Trophoblast cell (in vitro differentiated cells and primary cell): Measurements from ENCODE around the gene VAMP7.
"Not testable (repeated sequence)": the region's sequence is repeated elsewhere in the genome, so short reads cannot be mapped to it uniquely, and the experiment has no call there.

Source experiments
- DNase-seq, 2 donors: peaks; one replicate each; pipeline ENCODE4 v3.0.0-alpha.2; 2016
- H2AFZ ChIP-seq: 2 replicates; pipeline ENCODE4 v1.6.1; 2013; ENCODE audit warnings: low read length, moderate library complexity, mild to moderate bottlenecking; ENCODE audit not compliant: insufficient read depth, poor library complexity
- H2AK5ac ChIP-seq: 2 replicates; pipeline ENCODE4 v1.6.1; 2013; ENCODE audit warnings: mild to moderate bottlenecking, low read length
- H2BK120ac ChIP-seq: 2 replicates; pipeline ENCODE4 v1.6.1; 2013; ENCODE audit warnings: low read length, mild to moderate bottlenecking, moderate library complexity; ENCODE audit not compliant: insufficient read depth, poor library complexity
- H2BK12ac ChIP-seq: 2 replicates; pipeline ENCODE4 v1.6.1; 2013; ENCODE audit warnings: mild to moderate bottlenecking, low read length, moderate library complexity
- H2BK5ac ChIP-seq: 2 replicates; pipeline ENCODE4 v1.6.1; 2013; ENCODE audit warnings: low read length, low read depth, moderate library complexity, mild to moderate bottlenecking; ENCODE audit not compliant: poor library complexity
- H3K14ac ChIP-seq: 2 replicates; pipeline ENCODE4 v1.6.1; 2013; ENCODE audit warnings: mild to moderate bottlenecking, low read length
- H3K18ac ChIP-seq: 2 replicates; pipeline ENCODE4 v1.6.1; 2013; ENCODE audit warnings: mild to moderate bottlenecking, low read length
- H3K23ac ChIP-seq: 2 replicates; pipeline ENCODE4 v1.6.1; 2013; ENCODE audit warnings: low read length
- H3K27ac ChIP-seq: 2 replicates; pipeline ENCODE4 v1.5.1; 2013; ENCODE audit warnings: low read depth, mild to moderate bottlenecking, inconsistent platforms, low read length, moderate library complexity
- H3K27me3 ChIP-seq: 2 replicates; pipeline ENCODE4 v1.6.1; 2013; ENCODE audit warnings: inconsistent platforms, mild to moderate bottlenecking, low read length, moderate library complexity; ENCODE audit not compliant: insufficient read depth
- H3K36me3 ChIP-seq, 2 experiments: 1 replicate in 1 of 2; 2 replicates in 1 of 2; pipeline ENCODE4 v1.6.1; 2013; ENCODE audit warnings: low read length in 2 of 2, mild to moderate bottlenecking in 2 of 2, moderate library complexity in 1 of 2; ENCODE audit not compliant: insufficient read depth in 2 of 2, control insufficient read depth in 1 of 2
- H3K4ac ChIP-seq: 2 replicates; pipeline ENCODE4 v1.6.1; 2013; ENCODE audit warnings: low read depth, mild to moderate bottlenecking, low read length, moderate library complexity
- H3K4me1 ChIP-seq, 2 experiments: 1 replicate in 1 of 2; 2 replicates in 1 of 2; pipeline ENCODE4 v1.6.1; 2013; ENCODE audit warnings: low read length in 2 of 2, mild to moderate bottlenecking in 2 of 2, moderate library complexity in 1 of 2; ENCODE audit not compliant: insufficient read depth in 2 of 2, control insufficient read depth in 1 of 2
- H3K4me2 ChIP-seq: 2 replicates; pipeline ENCODE4 v1.6.1; 2013; ENCODE audit warnings: inconsistent platforms, mild to moderate bottlenecking, low read length, moderate library complexity
- H3K4me3 ChIP-seq: 2 replicates; pipeline ENCODE4 v1.5.1; 2013; ENCODE audit warnings: mild to moderate bottlenecking, low read depth, low read length, inconsistent platforms
- H3K79me1 ChIP-seq: one replicate; pipeline ENCODE4 v1.6.1; 2013; ENCODE audit warnings: low read length
- H3K79me2 ChIP-seq: 2 replicates; pipeline ENCODE4 v1.6.1; 2013; ENCODE audit warnings: low read length, mild to moderate bottlenecking; ENCODE audit not compliant: control insufficient read depth, insufficient read depth, poor library complexity
- H3K9ac ChIP-seq: 2 replicates; pipeline ENCODE4 v1.6.1; 2013; ENCODE audit warnings: mild to moderate bottlenecking, low read length
- H3K9me3 ChIP-seq: 2 replicates; pipeline ENCODE4 v1.6.1; 2013; ENCODE audit warnings: low read depth, mild to moderate bottlenecking, control low read depth, inconsistent platforms, low read length; ENCODE audit not compliant: insufficient read depth
- H4K12ac ChIP-seq: 2 replicates; pipeline ENCODE4 v1.6.1; 2013; ENCODE audit warnings: low read depth, mild to moderate bottlenecking, low read length, moderate library complexity
- H4K8ac ChIP-seq: 2 replicates; pipeline ENCODE4 v1.6.1; 2013; ENCODE audit warnings: low read depth, mild to moderate bottlenecking, low read length, moderate library complexity
- H4K91ac ChIP-seq: one replicate; pipeline ENCODE4 v1.6.1; 2013; ENCODE audit warnings: low read depth, mild to moderate bottlenecking, low read length, moderate library complexity
- WGBS: extraction: QIAGEN DNeasy Blood & Tissue Kit; methylation state at CpG from one replicate; pipeline ENCODE4 v1.1.7; 2013; ENCODE audit warnings: missing lambda C conversion rate; ENCODE audit not compliant: insufficient read length, insufficient coverage; ENCODE audit errors: extremely low coverage; 5-methylcytosine and 5-hydroxymethylcytosine counted together

The VAMP7 gene

GRCh38 chrX:155983326-155983725 is 102.2 kb downstream of the VAMP7 start:
- Histone ChIP-seq H4K12ac (no peak overlapping the region), H2BK5ac (no peak overlapping the region), H3K9ac (no peak overlapping the region), H3K4me3 (no peak overlapping the region), H2BK120ac (no peak overlapping the region), H3K27me3 (no peaks in the 10 kb centered on the region), H4K8ac (no peak overlapping the region), H3K36me3 (no peaks in the 10 kb centered on the region), H3K9me3 (peaks cover 12% of the 10 kb centered on the region), H3K14ac (no peak overlapping the region), H3K4me2 (no peak overlapping the region), H2AK5ac (no peak overlapping the region), H3K79me2 (no peaks in the 10 kb centered on the region), H3K27ac (no peak overlapping the region), H3K18ac (no peak overlapping the region), H3K4ac (no peak overlapping the region), H3K79me1 (no peaks in the 10 kb centered on the region), H3K23ac (no peak overlapping the region), H2AFZ (no peak overlapping the region), H3K4me1 (no peaks in the 10 kb centered on the region), H4K91ac (no peak overlapping the region), H2BK12ac (no peak overlapping the region)
- no peak for DNase-seq
- WGBS: no CpG with 5 or more reads among the region's 2 CpGs

GRCh38 chrX:155985208-155985607 is 104.1 kb downstream of the VAMP7 start:
- Histone ChIP-seq H2BK5ac (no peak overlapping the region), H3K79me2 (no peaks in the 10 kb centered on the region), H3K4me1 (no peaks in the 10 kb centered on the region), H4K8ac (no peak overlapping the region), H3K9ac (no peak overlapping the region), H3K4me3 (no peak overlapping the region), H3K27me3 (no peaks in the 10 kb centered on the region), H2AFZ (no peak overlapping the region), H2BK12ac (no peak overlapping the region), H3K9me3 (peaks cover 11% of the 10 kb centered on the region), H4K12ac (no peak overlapping the region), H3K4ac (no peak overlapping the region), H3K23ac (no peak overlapping the region), H3K27ac (no peak overlapping the region), H4K91ac (no peak overlapping the region), H3K14ac (no peak overlapping the region), H3K79me1 (no peaks in the 10 kb centered on the region), H2BK120ac (no peak overlapping the region), H3K4me2 (no peak overlapping the region), H2AK5ac (no peak overlapping the region), H3K36me3 (no peaks in the 10 kb centered on the region), H3K18ac (no peak overlapping the region)
- DNase-seq: no peak
- whole genome bisulfite sequencing: no CpG with 5 or more reads among the region's 2 CpGs

GRCh38 chrX:155986995-155987394 is 105.8 kb downstream of the VAMP7 start:
- not testable (repeated sequence) for H2BK120ac ChIP-seq, H3K4me2 ChIP-seq, H4K91ac ChIP-seq, H4K12ac ChIP-seq, H3K9ac ChIP-seq, H3K4me1 ChIP-seq, H3K14ac ChIP-seq, H3K27ac ChIP-seq, H3K23ac ChIP-seq, H3K4me3 ChIP-seq, H2BK12ac ChIP-seq, H4K8ac ChIP-seq, H3K4ac ChIP-seq, DNase-seq, H2AK5ac ChIP-seq, H2BK5ac ChIP-seq, H3K18ac ChIP-seq, H3K79me1 ChIP-seq, H3K36me3 ChIP-seq, H3K27me3 ChIP-seq, H2AFZ ChIP-seq, H3K79me2 ChIP-seq
- no CpG with 5 or more reads among the region's 2 CpGs for WGBS
- H3K9me3 ChIP-seq: peaks cover 11% of the 10 kb centered on the region

GRCh38 chrX:155988859-155989258 is 107.7 kb downstream of the VAMP7 start:
- Histone ChIP-seq H3K27me3 (no peaks in the 10 kb centered on the region), H3K79me2 (no peaks in the 10 kb centered on the region), H2AFZ (no peak overlapping the region), H3K14ac (no peak overlapping the region), H3K4ac (no peak overlapping the region), H3K9ac (no peak overlapping the region), H4K8ac (no peak overlapping the region), H2BK5ac (no peak overlapping the region), H4K12ac (no peak overlapping the region), H3K4me3 (no peak overlapping the region), H3K4me2 (no peak overlapping the region), H2BK12ac (no peak overlapping the region), H3K27ac (no peak overlapping the region), H3K4me1 (no peaks in the 10 kb centered on the region), H4K91ac (no peak overlapping the region), H2AK5ac (no peak overlapping the region), H2BK120ac (no peak overlapping the region), H3K9me3 (peaks cover 7% of the 10 kb centered on the region), H3K79me1 (no peaks in the 10 kb centered on the region), H3K36me3 (no peaks in the 10 kb centered on the region), H3K18ac (no peak overlapping the region), H3K23ac (no peak overlapping the region)
- DNase-seq: no peak
- no CpG with 5 or more reads among the region's 4 CpGs for WGBS
